Osteocyte (in vitro differentiated cells): ENCODE measurements around the gene MOK. TPM values are rescaled to one million over a fixed set of nuclear protein-coding genes. Genes with fewer than 3 reads are reported as not detected.

Source experiments
- DNase-seq: peaks from one replicate; pipeline ENCODE4 v3.0.0; 2021; ENCODE audit warnings: mixed read lengths; ENCODE audit not compliant: unreplicated experiment; ENCODE audit errors: extremely low spot score
- H3K27ac Mint-ChIP-seq: one replicate; pipeline ENCODE4 v1.8.0; 2021; ENCODE audit warnings: mild to moderate bottlenecking, mixed read lengths; ENCODE audit not compliant: unreplicated experiment
- H3K27me3 Mint-ChIP-seq: one replicate; pipeline ENCODE4 v1.8.0; 2021; ENCODE audit warnings: mixed read lengths; ENCODE audit not compliant: unreplicated experiment
- H3K36me3 Mint-ChIP-seq: one replicate; pipeline ENCODE4 v1.8.0; 2021; ENCODE audit warnings: mixed read lengths; ENCODE audit not compliant: unreplicated experiment
- H3K4me1 Mint-ChIP-seq: one replicate; pipeline ENCODE4 v1.8.0; 2021; ENCODE audit warnings: mixed read lengths; ENCODE audit not compliant: unreplicated experiment
- H3K4me3 Mint-ChIP-seq: one replicate; pipeline ENCODE4 v1.8.0; 2021; ENCODE audit warnings: mild to moderate bottlenecking, moderate library complexity, mixed read lengths; ENCODE audit not compliant: unreplicated experiment
- H3K9me3 Mint-ChIP-seq: one replicate; pipeline ENCODE4 v1.8.0; 2021; ENCODE audit warnings: mixed read lengths; ENCODE audit not compliant: unreplicated experiment
- total RNA-seq: library from RNA; stranded (reverse); gene quantifications from 2 replicates; pipeline ENCODE4 v1.2.1, GENCODE V29; 2021
- TF ChIP-seq, protein P1 (sequence below): fragments of 200-600 bp; sonication (generic); IDR thresholded peaks from 2 replicates; pipeline ENCODE4 v1.5.0; 2021; ENCODE audit warnings: antibody characterized with exemption, mild to moderate bottlenecking, moderate library complexity

MOK gene
- total RNA-seq, 1 donor from 2014 or later, result 9.5 TPM

DNA sequence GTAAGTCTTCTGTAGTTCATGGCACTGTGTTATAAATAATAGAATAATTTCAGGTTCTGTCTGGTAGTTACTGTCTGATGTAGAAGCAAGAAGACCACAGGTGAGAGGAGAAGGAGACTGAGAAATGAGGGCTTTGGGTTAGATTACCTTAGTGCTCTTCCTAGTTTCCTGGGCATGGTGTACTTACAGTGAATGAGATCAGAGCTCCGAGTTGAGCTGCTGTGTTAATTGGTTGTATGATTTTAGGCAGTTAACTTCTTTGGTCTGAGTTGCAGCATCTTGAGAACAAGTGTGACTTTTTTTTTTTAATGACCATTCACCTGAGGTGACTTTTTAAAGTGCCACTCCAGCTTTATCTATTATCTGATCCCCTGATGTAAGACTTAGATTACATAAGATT is 123.8 kb downstream of the MOK start:
- no peaks in the 10 kb centered on the region for H3K36me3 Mint-ChIP-seq
- peaks cover 42% of the 10 kb centered on the region for H3K4me1 Mint-ChIP-seq
- DNase-seq, result no peak
- H3K27ac Mint-ChIP-seq, result no peak overlapping the region
- TF ChIP-seq, protein P1, sequence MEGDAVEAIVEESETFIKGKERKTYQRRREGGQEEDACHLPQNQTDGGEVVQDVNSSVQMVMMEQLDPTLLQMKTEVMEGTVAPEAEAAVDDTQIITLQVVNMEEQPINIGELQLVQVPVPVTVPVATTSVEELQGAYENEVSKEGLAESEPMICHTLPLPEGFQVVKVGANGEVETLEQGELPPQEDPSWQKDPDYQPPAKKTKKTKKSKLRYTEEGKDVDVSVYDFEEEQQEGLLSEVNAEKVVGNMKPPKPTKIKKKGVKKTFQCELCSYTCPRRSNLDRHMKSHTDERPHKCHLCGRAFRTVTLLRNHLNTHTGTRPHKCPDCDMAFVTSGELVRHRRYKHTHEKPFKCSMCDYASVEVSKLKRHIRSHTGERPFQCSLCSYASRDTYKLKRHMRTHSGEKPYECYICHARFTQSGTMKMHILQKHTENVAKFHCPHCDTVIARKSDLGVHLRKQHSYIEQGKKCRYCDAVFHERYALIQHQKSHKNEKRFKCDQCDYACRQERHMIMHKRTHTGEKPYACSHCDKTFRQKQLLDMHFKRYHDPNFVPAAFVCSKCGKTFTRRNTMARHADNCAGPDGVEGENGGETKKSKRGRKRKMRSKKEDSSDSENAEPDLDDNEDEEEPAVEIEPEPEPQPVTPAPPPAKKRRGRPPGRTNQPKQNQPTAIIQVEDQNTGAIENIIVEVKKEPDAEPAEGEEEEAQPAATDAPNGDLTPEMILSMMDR, result no peak
- no peak overlapping the region for H3K4me3 Mint-ChIP-seq
- H3K9me3 Mint-ChIP-seq, result no peaks in the 10 kb centered on the region
- no peaks in the 10 kb centered on the region for H3K27me3 Mint-ChIP-seq

DNA sequence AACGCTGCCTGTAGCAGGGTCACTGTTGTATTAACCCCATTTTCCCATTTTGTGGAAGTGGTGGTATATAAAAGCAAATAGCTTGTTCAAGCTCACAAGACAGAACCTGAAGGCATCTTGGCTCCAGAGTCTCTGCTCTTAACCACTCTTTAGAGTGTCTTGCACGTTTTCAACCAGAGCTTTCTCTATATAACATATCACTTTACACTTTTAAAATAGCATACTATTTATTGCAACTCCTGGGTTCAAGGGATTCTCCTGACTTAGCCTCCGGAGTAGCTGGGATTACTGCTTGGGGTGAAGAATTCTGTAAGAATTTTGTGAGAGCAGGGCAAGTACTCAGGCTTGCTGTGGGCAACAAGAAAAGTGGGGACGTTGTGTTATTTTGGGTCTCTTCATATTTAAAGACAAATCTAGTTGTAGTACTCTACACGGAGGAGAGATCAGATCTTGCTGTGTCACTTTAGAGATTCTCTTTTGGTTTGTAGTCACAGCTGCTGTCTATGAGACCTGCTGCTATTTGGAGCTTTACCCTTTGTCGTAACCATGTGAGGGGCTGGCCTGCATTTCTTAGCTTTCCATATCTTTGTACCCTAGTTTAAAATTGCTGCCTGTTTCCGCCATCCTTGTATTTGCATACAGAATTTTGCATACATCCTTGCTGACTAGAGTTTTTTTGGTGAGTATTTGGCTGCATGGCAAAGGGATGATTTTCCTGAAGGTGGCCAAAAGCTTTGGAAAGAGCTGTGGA is 124.5 kb downstream of the MOK start:
- Mint-ChIP-seq H3K27ac (no peak overlapping the region), H3K36me3 (no peaks in the 10 kb centered on the region), H3K4me3 (no peak overlapping the region), H3K27me3 (no peaks in the 10 kb centered on the region), H3K9me3 (no peaks in the 10 kb centered on the region), H3K4me1 (peaks cover 37% of the 10 kb centered on the region)
- DNase-seq, result no peak
- TF ChIP-seq, protein P1, result no peak

Other genes with a start within 250 kb of the MOK start
- 311 and 317 TPM in 2 replicates for gene HSP90AA1, start 218.1 kb downstream of the MOK start, total RNA-seq
- gene WDR20, start 165.3 kb downstream of the MOK start, total RNA-seq, result 27.4 and 29.8 TPM in 2 replicates
- 9.3 and 10.1 TPM in 2 replicates for gene ZNF839, start 14.6 kb upstream of the MOK start, total RNA-seq
- 26.9 and 30.7 TPM in 2 replicates for gene CINP, start 57.7 kb upstream of the MOK start, total RNA-seq
- gene TECPR2, start 57.8 kb upstream of the MOK start, total RNA-seq, result 26.9 and 32.9 TPM in 2 replicates
- gene ANKRD9, start 204.6 kb upstream of the MOK start, total RNA-seq, result 12.6 and 13.6 TPM in 2 replicates